Large intestine (tissue), 3 donors: ENCODE results near the gene ADAM22. TPM values are rescaled to one million over a fixed set of nuclear protein-coding genes. Genes with fewer than 3 reads are reported as not detected.
"Not testable (repeated sequence)": the region's sequence is repeated elsewhere in the genome, so short reads cannot be mapped to it uniquely, and the experiment has no call there.

Source experiments
- DNase-seq, 2 donors: peaks; one replicate each; pipeline versions ENCODE4 v3.0.0 to v3.0.0-alpha.2; 2013
- H3K27ac ChIP-seq: one replicate; pipeline ENCODE4 v1.5.1; 2013; ENCODE audit warnings: low read length
- H3K27me3 ChIP-seq: 2 replicates; pipeline ENCODE4 v1.6.1; 2013; ENCODE audit warnings: low read length; ENCODE audit not compliant: control insufficient read depth, insufficient read depth
- H3K36me3 ChIP-seq: 2 replicates; pipeline ENCODE4 v1.6.1; 2013; ENCODE audit warnings: low read length; ENCODE audit not compliant: control insufficient read depth, insufficient read depth
- H3K4me1 ChIP-seq: one replicate; pipeline ENCODE4 v1.6.1; 2013; ENCODE audit warnings: low read length; ENCODE audit not compliant: control insufficient read depth, insufficient read depth
- H3K4me3 ChIP-seq: one replicate; pipeline ENCODE4 v1.5.1; 2013; ENCODE audit warnings: low read length
- H3K9me3 ChIP-seq: one replicate; pipeline ENCODE4 v1.6.1; 2013; ENCODE audit warnings: mild to moderate bottlenecking, low read depth, low read length, moderate library complexity; ENCODE audit not compliant: control insufficient read depth
- WGBS: methylation state at CpG from one replicate; pipeline ENCODE4 v1.1.5; 2013; ENCODE audit warnings: low lambda C conversion rate; ENCODE audit not compliant: insufficient coverage; 5-methylcytosine and 5-hydroxymethylcytosine counted together
- polyA plus RNA-seq: library from polyadenylated mRNA; unstranded; fragments of 120-200 nt; gene quantifications from one replicate; pipeline ENCODE4 v1.2.1, GENCODE V29; 2013

Gene ADAM22
- polyA plus RNA-seq, 1 donor, result 5.9 TPM

- Histone ChIP-seq H3K9me3 (no peaks in the 10 kb centered on the region), H3K4me3 (no peak overlapping the region), H3K27me3 (no peaks in the 10 kb centered on the region), H3K4me1 (no peaks in the 10 kb centered on the region), H3K27ac (no peak overlapping the region), H3K36me3 (no peaks in the 10 kb centered on the region)
- no peak for DNase-seq
Measured at GRCh38 chr7:88153378-88153777, 219.3 kb downstream of the ADAM22 start.

- DNase-seq, result no peak
- Histone ChIP-seq H3K27me3 (no peaks in the 10 kb centered on the region), H3K4me1 (no peaks in the 10 kb centered on the region), H3K36me3 (no peaks in the 10 kb centered on the region), H3K9me3 (no peaks in the 10 kb centered on the region), H3K27ac (no peak overlapping the region), H3K4me3 (no peak overlapping the region)
- 90% methylated on average over 2 of the region's 4 CpGs for WGBS
Measured at GRCh38 chr7:88155756-88156155, 221.7 kb downstream of the ADAM22 start.

- no peaks in the 10 kb centered on the region for H3K9me3 ChIP-seq
- H3K36me3 ChIP-seq, result no peaks in the 10 kb centered on the region
- H3K4me1 ChIP-seq, result no peaks in the 10 kb centered on the region
- no peaks in the 10 kb centered on the region for H3K27me3 ChIP-seq
- 43% methylated on average over 1 of the region's 1 CpG for WGBS
- DNase-seq, result no peak
- no peak overlapping the region for H3K27ac ChIP-seq
- H3K4me3 ChIP-seq, result no peak overlapping the region
Measured at GRCh38 chr7:88156356-88156755, 222.3 kb downstream of the ADAM22 start.

GRCh38 chr7:88159741-88160140 is 225.7 kb downstream of the ADAM22 start:
- H3K4me3 ChIP-seq, DNase-seq, H3K9me3 ChIP-seq, H3K27me3 ChIP-seq, H3K4me1 ChIP-seq, H3K27ac ChIP-seq, H3K36me3 ChIP-seq: not testable (repeated sequence)
- WGBS, result no CpG with 5 or more reads among the region's 2 CpGs

- Histone ChIP-seq H3K27me3 (no peaks in the 10 kb centered on the region), H3K36me3 (no peaks in the 10 kb centered on the region), H3K9me3 (no peaks in the 10 kb centered on the region), H3K27ac (no peak overlapping the region), H3K4me3 (no peak overlapping the region), H3K4me1 (no peaks in the 10 kb centered on the region)
- no peak for DNase-seq
Measured at GRCh38 chr7:88165697-88166096, 231.6 kb downstream of the ADAM22 start.

- Histone ChIP-seq H3K4me3 (no peak overlapping the region), H3K4me1 (no peaks in the 10 kb centered on the region), H3K27me3 (no peaks in the 10 kb centered on the region), H3K36me3 (no peaks in the 10 kb centered on the region), H3K9me3 (no peaks in the 10 kb centered on the region), H3K27ac (no peak overlapping the region)
- no peak for DNase-seq
- 100% methylated on average over 1 of the region's 2 CpGs for WGBS
Measured at GRCh38 chr7:88167223-88167622, 233.2 kb downstream of the ADAM22 start.

- Histone ChIP-seq H3K4me1 (no peaks in the 10 kb centered on the region), H3K4me3 (no peak overlapping the region), H3K27me3 (no peaks in the 10 kb centered on the region), H3K9me3 (no peaks in the 10 kb centered on the region), H3K27ac (no peak overlapping the region), H3K36me3 (no peaks in the 10 kb centered on the region)
- no peak for DNase-seq
- 100% methylated on average over 1 of the region's 2 CpGs for WGBS
Measured at GRCh38 chr7:88167721-88168120, 233.7 kb downstream of the ADAM22 start.

- H3K27me3 ChIP-seq, result no peaks in the 10 kb centered on the region
- H3K9me3 ChIP-seq, result no peaks in the 10 kb centered on the region
- H3K4me3 ChIP-seq, result no peak overlapping the region
- 33% methylated on average over 1 of the region's 1 CpG for WGBS
- no peaks in the 10 kb centered on the region for H3K4me1 ChIP-seq
- no peaks in the 10 kb centered on the region for H3K36me3 ChIP-seq
- DNase-seq, result peak in 1 of 2 donors; percentile 15
- H3K27ac ChIP-seq, result no peak overlapping the region
Measured at GRCh38 chr7:88169717-88170320, 235.8 kb downstream of the ADAM22 start.

GRCh38 chr7:88172842-88173241 is 238.8 kb downstream of the ADAM22 start:
- 100% methylated on average over 1 of the region's 4 CpGs for WGBS
- Histone ChIP-seq H3K4me1 (no peaks in the 10 kb centered on the region), H3K27ac (no peak overlapping the region), H3K36me3 (no peaks in the 10 kb centered on the region), H3K9me3 (no peaks in the 10 kb centered on the region), H3K4me3 (no peak overlapping the region), H3K27me3 (no peaks in the 10 kb centered on the region)
- no peak for DNase-seq

- 94% methylated on average over 3 of the region's 5 CpGs for WGBS
- no peak for DNase-seq
- Histone ChIP-seq H3K9me3 (no peaks in the 10 kb centered on the region), H3K4me3 (no peak overlapping the region), H3K27ac (no peak overlapping the region), H3K36me3 (no peaks in the 10 kb centered on the region), H3K4me1 (no peaks in the 10 kb centered on the region), H3K27me3 (no peaks in the 10 kb centered on the region)
Measured at GRCh38 chr7:88176190-88176589, 242.1 kb downstream of the ADAM22 start.

- WGBS, result 100% methylated on average over 1 of the region's 1 CpG
- no peak for DNase-seq
Measured at GRCh38 chr7:88183051-88183450, 249.0 kb downstream of the ADAM22 start.

More at GRCh38 chr7:88183051-88183450, 249.0 kb downstream of the ADAM22 start:
- Histone ChIP-seq H3K9me3 (no peaks in the 10 kb centered on the region), H3K27me3 (no peaks in the 10 kb centered on the region), H3K36me3 (no peaks in the 10 kb centered on the region), H3K4me3 (no peak overlapping the region), H3K27ac (no peak overlapping the region), H3K4me1 (no peaks in the 10 kb centered on the region)
